Hematopoietic multipotent progenitor cell treated with erythropoietin and hydrocortisone succinate and interleukin-3 and kit ligand, for 15 days (in vitro differentiated cells): Measurements from ENCODE around the gene SMCHD1.

Experiments
- DNase-seq: peaks from one replicate; pipeline ENCODE4 v3.0.0-alpha.2; 2015; ENCODE audit warnings: low spot score

Gene SMCHD1

DNA sequence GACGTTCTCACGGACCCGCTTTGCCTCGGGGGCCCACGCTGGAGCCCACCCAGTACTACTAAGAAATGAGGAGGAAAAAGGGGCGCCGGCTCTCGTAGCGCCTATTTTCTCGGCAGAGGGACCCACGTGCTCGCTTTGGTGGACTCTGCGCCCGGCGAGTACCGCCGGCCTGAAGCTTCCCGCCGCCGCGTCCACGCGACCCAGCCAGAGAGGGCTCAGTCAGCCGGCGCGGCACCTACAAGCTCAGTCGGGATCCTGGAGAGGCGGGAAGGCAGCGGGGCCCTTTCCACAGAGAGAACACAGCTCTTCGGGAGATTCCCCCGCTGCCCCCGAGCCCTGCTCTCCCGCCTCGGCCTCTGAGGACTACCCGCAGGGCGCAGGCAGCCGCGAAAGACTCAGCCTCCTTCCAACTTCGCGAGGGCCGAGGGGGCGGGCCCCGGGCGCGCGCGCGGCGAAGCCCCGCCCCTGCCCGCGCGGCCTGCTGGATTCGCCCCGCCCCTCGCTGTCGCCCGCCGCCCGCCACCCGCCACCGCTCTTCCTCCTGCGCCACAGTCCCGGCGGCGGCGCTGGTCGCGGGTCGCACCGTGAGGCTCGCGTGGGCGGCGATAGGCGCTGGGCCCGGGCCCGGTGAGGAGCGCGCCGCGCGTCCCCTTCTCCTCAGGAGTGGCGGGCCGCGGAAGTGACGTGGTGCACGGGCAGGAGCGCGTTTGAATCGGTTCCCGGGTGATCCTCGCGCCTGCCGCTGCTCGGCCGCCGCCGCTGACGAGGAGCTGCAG, at the start of gene SMCHD1:
TSS of gene SMCHD1 (plus strand) at position 549 of the 776 bp plus-strand sequence. CDS start 350 bp downstream, outside the sequence.
- DNase-seq = peak; percentile 86

DNA sequence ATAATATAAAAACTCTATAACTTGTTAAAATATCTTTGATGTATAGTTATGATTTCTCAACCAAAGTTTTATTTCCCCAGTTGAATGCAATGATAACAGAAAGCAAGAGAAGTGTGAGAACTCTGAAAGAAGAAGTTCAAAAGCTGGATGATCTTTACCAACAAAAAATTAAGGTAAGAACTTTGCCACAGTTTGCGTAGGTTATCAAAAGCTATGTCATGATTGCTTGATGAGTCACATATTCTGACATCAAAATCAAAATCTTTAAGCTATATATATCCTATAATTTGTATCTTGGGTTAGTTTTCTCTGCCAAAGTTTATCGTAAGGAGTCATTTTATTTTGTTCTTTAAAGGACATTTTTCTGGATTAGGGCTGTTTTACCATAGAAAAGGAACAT, 49.2 kb upstream of the SMCHD1 start:
- no peak for DNase-seq

DNA sequence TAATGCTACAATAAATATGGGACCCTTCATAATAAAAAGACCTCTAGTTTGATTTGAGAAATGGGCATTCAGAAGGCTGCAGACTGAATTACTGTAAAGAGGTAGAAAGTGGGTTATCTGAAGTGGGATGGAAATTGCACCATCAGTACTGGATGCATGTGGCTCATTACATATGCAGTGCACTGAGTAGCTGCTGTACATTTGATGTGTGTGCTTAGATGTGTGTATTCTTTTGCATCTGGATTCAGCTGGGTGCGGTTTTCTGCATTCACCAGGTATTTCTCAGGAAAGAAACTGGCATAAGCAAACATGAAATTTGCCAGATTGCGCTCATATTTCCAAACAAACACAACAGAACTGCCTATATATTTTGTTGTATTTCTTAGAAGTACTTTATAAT, 45.9 kb upstream of the SMCHD1 start:
- no peak for DNase-seq

- no peak for DNase-seq
These were observed 45.0 kb upstream of the SMCHD1 start for GRCh38 chr18:2610549-2610948.

DNA sequence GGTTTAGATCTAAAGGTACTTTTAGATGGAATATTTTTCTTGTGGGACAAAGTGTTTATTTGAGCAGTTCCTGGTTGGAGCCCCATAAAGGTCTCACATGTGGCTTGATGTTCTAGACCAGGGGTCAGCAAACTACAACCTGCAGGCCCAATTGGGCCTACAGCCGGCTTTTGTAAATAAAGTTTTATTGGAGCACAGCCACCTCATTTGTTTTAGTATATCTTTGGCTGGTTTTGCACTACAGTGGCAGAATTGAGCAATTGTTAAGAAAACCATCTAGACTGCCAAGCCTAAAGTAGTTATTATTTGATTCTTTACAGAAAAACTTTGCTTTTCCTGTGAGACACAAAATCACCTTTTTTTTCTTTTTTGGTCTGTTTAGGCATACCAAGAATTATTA, 42.5 kb upstream of the SMCHD1 start:
- DNase-seq = no peak

GRCh38 chr18:2617401-2617998, 38.0 kb upstream of the SMCHD1 start:
- DNase-seq = no peak

DNA sequence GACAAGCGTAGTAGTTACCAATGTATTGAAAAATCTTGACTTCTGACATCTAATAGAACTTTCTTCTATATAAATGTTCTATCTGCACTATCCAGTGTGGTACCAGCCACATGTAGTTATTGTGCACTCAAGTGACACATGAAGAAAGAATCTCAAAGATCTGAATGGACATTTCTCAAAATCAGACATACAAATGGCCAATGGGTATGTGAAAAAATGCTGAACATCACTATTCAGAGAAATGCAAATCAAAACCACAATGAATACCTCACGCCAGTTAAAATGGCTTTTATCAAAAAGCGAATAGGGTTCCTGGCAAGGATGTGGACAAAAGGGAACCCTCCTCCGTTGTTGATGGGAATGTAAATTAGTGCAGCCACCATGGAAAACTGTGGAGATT, 37.5 kb upstream of the SMCHD1 start:
- DNase-seq = no peak

DNA sequence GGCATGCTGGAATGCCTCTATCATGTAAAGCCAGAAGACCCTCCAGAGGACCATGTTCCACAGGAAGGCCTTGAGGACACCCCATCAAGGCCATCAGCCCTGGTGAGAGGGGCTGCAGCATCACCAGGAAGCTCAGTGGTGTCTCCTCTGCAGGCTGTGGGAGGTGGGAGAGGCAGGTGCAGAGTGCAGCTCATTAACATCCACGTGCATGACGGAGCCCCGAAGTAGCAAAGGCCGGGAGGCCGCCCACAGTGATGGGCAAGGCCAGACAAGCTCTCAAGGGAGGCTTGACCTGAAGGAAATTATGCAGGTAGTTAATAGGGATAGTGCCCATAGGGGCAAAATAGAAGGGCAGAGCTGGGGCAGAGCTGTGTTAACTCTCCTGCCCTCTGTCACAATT, 30.3 kb upstream of the SMCHD1 start:
- DNase-seq = no peak

DNA sequence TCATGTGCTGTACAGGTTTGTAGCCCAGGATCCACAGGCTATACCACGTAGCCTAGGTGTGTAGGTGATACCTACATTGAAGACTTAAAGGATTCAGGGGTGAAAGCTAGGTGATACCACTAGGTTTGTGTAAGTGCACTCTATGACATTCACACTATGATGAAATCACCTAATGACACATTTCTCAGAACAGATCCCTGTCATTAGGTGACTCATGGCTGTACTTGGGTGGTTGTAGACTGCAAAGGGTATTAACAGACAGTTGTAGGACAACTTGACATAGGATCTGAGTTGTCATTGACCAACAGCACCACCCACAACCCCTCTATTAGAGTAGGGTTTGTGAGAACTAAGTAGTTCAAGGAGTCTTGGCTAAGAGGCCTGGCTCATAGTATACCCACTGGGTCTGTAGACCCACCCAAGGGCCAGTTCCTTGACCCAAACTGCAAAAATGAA, 27.7 kb upstream of the SMCHD1 start:
- DNase-seq = no peak

DNA sequence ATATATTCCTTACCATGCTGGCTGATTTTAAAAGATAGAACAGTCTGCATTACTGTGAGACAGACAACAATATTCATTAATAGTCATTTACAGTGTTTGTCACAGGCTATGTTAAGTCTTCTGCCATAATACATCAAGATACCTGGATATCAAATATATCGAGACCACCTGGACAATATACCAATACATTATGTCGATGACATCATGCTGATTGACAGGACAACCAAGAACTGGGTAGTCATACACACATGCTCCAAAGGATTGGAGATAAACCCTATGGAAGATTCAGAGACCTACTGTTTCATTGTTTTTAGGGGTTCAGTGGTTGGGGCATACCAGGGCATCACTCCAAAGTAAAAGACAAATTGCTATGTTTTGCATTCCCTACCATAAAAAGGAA, 26.5 kb upstream of the SMCHD1 start:
- DNase-seq = no peak

DNA sequence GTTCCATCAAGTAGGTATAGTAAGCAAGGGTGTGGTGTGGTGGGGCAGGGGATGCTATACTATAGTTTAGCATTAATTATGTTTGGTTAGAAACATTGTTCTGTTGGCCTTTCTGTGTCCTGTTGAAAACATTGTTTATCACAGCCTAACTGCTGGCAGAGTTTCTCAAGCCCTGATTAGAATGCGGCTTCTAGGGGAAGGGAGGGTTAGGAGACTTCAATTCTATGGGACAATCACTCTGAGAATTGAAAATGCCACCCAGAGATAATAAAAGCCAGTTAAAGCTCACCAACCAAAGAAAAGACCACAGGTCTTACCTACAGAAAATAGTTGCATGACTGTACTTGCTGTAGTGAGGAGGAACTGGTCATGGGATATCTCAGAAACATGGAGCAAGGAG, 19.9 kb upstream of the SMCHD1 start:
- DNase-seq = no peak

GRCh38 chr18:2636126-2636631, 19.3 kb upstream of the SMCHD1 start:
- no peak for DNase-seq

DNA sequence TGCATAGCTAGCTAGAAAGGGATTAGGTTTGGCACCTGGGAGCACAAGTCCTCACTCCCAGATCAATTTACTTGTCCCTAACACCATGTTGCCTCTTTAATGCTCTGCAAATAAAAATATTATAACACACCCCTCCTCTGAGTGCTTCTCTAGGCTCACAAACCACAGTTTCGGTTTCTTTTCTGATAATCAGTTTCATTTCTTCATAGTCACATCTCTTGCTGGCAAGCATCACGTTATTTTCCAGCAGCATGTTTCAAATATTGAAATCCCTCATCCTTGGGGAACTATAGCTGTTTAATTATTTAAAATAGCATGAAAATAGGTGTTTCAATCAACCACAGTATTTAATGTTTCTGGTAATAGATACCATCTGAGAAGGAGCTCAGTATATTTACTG, 13.9 kb upstream of the SMCHD1 start:
- DNase-seq = no peak

- no peak for DNase-seq
These were observed 12.8 kb upstream of the SMCHD1 start for GRCh38 chr18:2642771-2643170.

- no peak for DNase-seq
These were observed 11.0 kb upstream of the SMCHD1 start for GRCh38 chr18:2644535-2644934.

- DNase-seq = no peak
These were observed 3.5 kb upstream of the SMCHD1 start for GRCh38 chr18:2651981-2652380.

GRCh38 chr18:2653467-2653866, 2.1 kb upstream of the SMCHD1 start:
- no peak for DNase-seq

GRCh38 chr18:2654169-2654927, 1.2 kb upstream of the SMCHD1 start:
- no peak for DNase-seq

DNA sequence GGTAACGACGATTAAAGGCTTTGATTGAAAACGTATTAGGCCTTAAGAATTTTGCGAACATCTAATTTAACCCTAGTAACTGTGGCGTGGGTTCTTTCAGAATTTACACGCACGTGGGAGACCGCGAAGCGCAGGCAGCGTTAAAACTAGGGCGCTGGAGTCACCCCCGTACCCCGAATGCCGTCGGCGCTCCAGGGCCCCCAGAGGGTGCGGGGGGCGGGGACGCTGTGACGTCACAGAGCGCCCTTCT, 673 bp upstream of the SMCHD1 start:
- peak; percentile 62 for DNase-seq

DNA sequence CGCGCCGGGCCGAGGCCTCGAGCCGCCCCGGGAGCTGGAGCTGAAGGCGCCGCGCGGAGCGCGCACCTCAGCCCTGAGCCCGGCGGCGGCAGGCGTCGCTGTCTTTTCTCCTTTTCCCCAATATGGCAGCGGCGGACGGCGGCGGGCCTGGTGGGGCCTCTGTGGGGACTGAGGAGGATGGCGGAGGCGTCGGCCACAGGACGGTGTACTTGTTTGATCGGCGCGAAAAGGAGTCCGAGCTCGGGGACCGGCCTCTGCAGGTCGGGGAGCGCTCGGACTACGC, 369 bp downstream of the SMCHD1 start:
- no peak for DNase-seq

- DNase-seq = peak; percentile 24
These were observed 883 bp downstream of the SMCHD1 start for GRCh38 chr18:2656237-2656980.

DNA sequence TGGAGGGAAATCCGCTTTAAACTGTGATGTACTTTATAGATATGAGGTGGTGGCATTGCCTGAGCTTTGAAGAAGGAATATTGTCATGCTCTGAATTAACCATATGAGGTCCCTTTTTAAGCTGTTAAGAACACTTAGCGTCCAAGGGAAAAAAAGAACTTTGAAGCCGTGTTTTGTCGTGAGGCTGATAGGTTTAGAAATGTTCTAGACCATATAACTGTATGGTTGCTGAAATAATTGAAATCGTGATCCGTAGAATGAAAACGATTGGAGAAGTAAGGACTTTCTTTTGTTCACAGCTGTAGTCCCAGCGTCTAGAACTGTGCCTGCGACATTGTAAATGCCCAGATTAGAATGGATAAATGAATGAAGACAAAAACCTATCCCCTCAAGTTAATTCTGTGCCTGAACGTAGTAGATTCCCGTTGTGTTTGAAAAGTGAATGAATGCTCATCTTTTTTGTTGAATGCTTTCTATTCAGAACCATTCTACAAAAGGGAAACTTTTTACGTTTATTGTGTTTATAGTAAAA, 1.5 kb downstream of the SMCHD1 start:
- DNase-seq = peak; percentile 27
